Measurements from ENCODE around the gene CMTM4.

GRCh38 chr16:66598111-66598510 is 98.4 kb downstream of the CMTM4 start:
- TF ChIP-seq CTCF (IDR thresholded peaks at IDR 0.05) = no peak
- no peak for TF ChIP-seq POLR2A (IDR thresholded peaks at IDR 0.05)
